ENCODE measurements around the gene SELENOO. TPM values are rescaled to one million over a fixed set of nuclear protein-coding genes. Genes with fewer than 3 reads are reported as not detected.

Gene SELENOO
- total RNA-seq, 1 experiment from 2014 or later, result 28.6 TPM

DNA sequence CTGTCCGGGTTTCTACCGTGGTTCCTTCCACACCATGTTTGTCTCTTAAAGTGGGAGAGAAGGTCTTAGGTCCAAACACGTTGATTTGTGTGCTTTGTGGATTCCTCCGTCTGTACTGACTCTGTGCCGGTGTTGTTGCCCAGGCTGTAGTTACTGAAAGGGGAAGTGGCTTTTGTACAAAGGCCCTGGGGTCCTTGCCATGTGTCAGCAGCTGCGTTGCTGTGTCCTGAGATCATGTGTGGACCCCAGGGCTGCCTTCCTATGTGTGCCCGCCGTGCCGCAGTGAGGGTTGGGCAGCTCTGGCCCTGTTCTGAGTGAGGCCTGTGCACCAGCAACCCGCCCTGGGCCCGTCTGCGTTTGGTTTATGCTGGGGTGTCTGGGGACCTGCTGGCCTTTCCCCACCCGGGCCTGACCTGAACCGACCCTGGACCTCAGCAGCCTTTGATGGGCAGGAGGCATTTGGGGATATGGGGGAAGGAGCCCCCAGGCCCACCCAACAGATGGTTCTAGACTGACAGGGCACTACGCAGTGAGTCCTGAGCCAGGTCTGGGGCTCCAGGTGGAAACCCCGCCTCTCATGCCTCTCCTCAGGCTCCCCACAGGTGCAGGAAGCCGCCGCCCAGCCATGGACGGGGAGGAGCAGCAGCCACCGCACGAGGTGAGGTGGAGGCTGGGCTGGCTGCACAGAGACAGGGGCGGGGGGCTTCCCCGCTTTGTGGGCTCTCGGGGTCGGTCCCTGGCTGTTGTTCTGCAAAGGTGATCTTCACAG, 8.2 kb upstream of the SELENOO start:
- no peak overlapping the region for H3K27ac Mint-ChIP-seq (ENCODE audit: unreplicated experiment)
- intact Hi-C loops (cut with micrococcal nuclease; ENCODE audit: unreplicated experiment), result no loop called here
- DNase-seq, result no peak
- TF ChIP-seq, protein P1, sequence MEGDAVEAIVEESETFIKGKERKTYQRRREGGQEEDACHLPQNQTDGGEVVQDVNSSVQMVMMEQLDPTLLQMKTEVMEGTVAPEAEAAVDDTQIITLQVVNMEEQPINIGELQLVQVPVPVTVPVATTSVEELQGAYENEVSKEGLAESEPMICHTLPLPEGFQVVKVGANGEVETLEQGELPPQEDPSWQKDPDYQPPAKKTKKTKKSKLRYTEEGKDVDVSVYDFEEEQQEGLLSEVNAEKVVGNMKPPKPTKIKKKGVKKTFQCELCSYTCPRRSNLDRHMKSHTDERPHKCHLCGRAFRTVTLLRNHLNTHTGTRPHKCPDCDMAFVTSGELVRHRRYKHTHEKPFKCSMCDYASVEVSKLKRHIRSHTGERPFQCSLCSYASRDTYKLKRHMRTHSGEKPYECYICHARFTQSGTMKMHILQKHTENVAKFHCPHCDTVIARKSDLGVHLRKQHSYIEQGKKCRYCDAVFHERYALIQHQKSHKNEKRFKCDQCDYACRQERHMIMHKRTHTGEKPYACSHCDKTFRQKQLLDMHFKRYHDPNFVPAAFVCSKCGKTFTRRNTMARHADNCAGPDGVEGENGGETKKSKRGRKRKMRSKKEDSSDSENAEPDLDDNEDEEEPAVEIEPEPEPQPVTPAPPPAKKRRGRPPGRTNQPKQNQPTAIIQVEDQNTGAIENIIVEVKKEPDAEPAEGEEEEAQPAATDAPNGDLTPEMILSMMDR (IDR thresholded peaks at IDR 0.05; ENCODE audit: unreplicated experiment), result no peak
- no peaks in the 10 kb centered on the region for H3K27me3 Mint-ChIP-seq (ENCODE audit: unreplicated experiment)
- no peaks in the 10 kb centered on the region for H3K9me3 Mint-ChIP-seq (ENCODE audit: low read depth, unreplicated experiment)
- H3K4me3 Mint-ChIP-seq (ENCODE audit: low read depth, unreplicated experiment), result no peak overlapping the region
- CTCF ChIA-PET, result no interaction called here
- peaks cover 14% of the 10 kb centered on the region for H3K4me1 Mint-ChIP-seq (ENCODE audit: low read depth, unreplicated experiment)
- no TSS peak for BruUV-seq (replicated peaks)
- peaks cover 36% of the 10 kb centered on the region for H3K36me3 Mint-ChIP-seq (ENCODE audit: insufficient read depth, unreplicated experiment)

DNA sequence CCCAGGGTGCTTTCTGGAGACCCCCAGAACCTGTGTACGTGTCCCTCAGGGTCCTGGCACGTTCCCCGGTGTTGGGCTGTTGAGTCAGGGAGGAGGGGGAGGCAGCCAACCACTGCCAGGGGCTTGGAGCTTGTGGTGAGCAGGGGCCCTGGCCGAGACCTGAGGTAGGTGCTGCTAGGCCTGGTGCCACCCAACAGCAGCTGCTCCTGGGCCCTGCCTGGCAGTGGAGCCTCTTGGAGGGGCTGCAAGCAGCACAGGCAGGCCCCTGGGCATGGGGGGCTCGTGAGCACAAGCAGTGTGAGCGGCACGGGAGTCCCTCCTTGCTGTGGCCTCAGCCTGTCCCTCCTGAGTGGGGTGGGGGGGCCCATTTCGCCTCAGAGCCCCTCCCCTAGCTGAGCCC, 7.2 kb upstream of the SELENOO start:
- Mint-ChIP-seq H3K27ac (ENCODE audit: unreplicated experiment) (no peak overlapping the region), H3K4me3 (ENCODE audit: low read depth, unreplicated experiment) (no peak overlapping the region), H3K36me3 (ENCODE audit: insufficient read depth, unreplicated experiment) (peaks cover 44% of the 10 kb centered on the region), H3K27me3 (ENCODE audit: unreplicated experiment) (no peaks in the 10 kb centered on the region), H3K9me3 (ENCODE audit: low read depth, unreplicated experiment) (no peaks in the 10 kb centered on the region), H3K4me1 (ENCODE audit: low read depth, unreplicated experiment) (peaks cover 14% of the 10 kb centered on the region)
- intact Hi-C loops (cut with micrococcal nuclease; ENCODE audit: unreplicated experiment), result no loop called here
- CTCF ChIA-PET, result no interaction called here
- DNase-seq, result no peak
- TF ChIP-seq, protein P1 (IDR thresholded peaks at IDR 0.05; ENCODE audit: unreplicated experiment), result no peak
- no TSS peak for BruUV-seq (replicated peaks)

DNA sequence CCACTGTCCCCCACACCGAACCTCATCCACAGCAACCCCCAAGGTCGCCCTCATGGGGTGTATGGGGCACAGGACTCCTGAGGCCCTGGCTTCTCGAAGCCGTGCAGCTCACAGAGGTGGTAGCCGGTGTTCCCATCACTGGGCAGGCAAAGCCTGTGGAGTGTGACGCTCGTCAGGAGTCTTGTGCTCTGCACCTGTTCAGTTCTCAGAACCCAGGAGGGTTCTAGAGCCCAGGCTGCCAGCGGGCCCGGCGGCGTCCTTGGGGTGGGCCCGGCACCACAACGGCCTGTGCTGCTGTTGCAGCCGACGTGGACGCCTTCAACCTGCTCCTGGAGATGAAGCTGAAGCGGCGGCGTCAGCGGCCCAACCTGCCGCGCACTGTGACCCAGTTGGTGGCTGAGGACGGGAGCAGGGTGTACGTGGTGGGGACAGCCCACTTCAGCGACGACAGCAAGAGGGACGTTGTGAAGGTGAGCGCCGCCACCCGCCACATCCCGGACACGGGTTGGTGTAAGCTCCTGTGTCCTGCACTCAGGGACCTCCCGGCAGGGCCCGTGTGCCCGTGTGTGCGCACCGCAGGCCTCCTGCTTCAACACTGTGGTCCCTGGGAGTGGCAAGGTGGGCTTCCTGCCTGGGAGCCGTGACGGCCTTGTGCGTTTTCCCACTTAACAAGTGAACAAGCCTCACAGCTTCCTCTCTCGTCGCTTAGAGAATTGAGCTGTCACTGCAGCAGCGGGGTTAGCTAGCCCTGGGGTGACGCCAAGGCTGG, 6.6 kb upstream of the SELENOO start:
- Mint-ChIP-seq H3K27me3 (ENCODE audit: unreplicated experiment) (no peaks in the 10 kb centered on the region), H3K4me1 (ENCODE audit: low read depth, unreplicated experiment) (peaks cover 11% of the 10 kb centered on the region), H3K36me3 (ENCODE audit: insufficient read depth, unreplicated experiment) (peaks cover 49% of the 10 kb centered on the region), H3K4me3 (ENCODE audit: low read depth, unreplicated experiment) (no peak overlapping the region), H3K27ac (ENCODE audit: unreplicated experiment) (no peak overlapping the region), H3K9me3 (ENCODE audit: low read depth, unreplicated experiment) (no peaks in the 10 kb centered on the region)
- TF ChIP-seq, protein P1 (IDR thresholded peaks at IDR 0.05; ENCODE audit: unreplicated experiment), result no peak
- intact Hi-C loops (cut with micrococcal nuclease; ENCODE audit: unreplicated experiment), result no loop called here
- CTCF ChIA-PET, result no interaction called here
- no TSS peak for BruUV-seq (replicated peaks)
- DNase-seq, result no peak

DNA sequence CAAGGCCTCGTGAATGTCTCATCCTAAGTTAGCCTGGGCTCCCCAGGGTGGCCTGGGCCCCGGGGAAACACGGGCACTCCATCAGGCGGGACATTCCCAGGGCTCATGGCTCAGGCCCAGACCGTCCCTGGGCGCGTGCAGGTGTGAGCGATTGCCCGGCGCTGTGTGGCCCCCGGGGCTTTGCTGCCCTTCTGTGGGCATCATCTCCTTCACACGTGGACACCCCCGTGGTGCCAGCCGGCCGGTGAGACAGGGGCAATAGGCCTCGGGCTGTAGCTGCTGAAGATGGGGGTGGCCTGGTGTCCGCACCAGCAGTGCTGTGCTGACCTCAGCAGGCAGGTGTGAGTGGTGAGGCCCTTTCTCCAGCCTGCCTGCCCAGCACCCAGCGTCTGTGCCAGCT, 4.6 kb upstream of the SELENOO start:
- BruUV-seq (replicated peaks), result no TSS peak
- Mint-ChIP-seq H3K4me1 (ENCODE audit: low read depth, unreplicated experiment) (no peaks in the 10 kb centered on the region), H3K4me3 (ENCODE audit: low read depth, unreplicated experiment) (no peak overlapping the region), H3K9me3 (ENCODE audit: low read depth, unreplicated experiment) (no peaks in the 10 kb centered on the region), H3K36me3 (ENCODE audit: insufficient read depth, unreplicated experiment) (peaks cover 56% of the 10 kb centered on the region), H3K27me3 (ENCODE audit: unreplicated experiment) (no peaks in the 10 kb centered on the region), H3K27ac (ENCODE audit: unreplicated experiment) (no peak overlapping the region)
- CTCF ChIA-PET, result no interaction called here
- TF ChIP-seq, protein P1 (IDR thresholded peaks at IDR 0.05; ENCODE audit: unreplicated experiment), result no peak
- no peak for DNase-seq
- intact Hi-C loops (cut with micrococcal nuclease; ENCODE audit: unreplicated experiment), result no loop called here

Data from Calu3 (cell line).